ENCODE measurements around the gene RAB33B.
"Not testable (repeated sequence)": the region's sequence is repeated elsewhere in the genome, so short reads cannot be mapped to it uniquely, and the experiment has no call there.

The RAB33B gene

DNA sequence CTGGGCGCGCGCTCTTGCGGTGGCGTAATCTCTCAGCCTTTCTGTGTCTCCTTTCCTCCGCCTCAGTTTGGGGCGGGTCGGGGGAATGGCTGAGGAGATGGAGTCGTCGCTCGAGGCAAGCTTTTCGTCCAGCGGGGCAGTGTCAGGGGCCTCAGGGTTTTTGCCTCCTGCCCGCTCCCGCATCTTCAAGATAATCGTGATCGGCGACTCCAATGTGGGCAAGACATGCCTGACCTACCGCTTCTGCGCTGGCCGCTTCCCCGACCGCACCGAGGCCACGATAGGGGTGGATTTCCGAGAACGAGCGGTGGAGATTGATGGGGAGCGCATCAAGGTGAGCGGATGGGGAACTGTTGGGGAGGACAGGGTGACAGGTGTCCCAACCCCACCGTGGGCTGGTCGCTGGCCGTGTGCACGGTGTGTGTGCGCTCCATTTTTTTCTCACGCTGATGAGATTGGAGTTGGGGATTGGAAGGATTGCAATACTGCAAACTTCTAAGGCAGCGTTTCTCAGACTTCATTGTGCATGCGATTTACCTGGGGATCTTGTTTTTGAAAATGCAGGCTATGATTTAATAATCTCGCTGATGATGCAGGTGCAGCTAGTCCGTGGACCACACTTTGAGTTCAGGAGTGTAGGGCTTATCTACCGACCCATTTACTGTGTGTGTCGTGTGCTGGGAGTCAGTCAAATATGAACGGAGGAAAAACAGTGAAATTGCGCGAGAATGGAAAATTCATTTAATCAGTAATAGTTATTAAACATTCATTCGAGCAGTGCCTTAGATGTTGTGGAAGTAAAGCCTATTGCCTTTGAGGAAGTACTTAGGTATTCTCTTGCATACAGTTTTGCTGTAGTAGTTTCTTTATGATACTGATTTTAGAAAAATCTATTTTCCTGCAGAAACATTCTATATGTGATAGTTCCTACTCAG lies at the start of gene RAB33B:
Gene RAB33B, plus strand, starts transcription at position 11 of the 935 bp plus-strand sequence. Its CDS starts 75 bp downstream, at position 86.
- no peak for DNase-seq

DNA sequence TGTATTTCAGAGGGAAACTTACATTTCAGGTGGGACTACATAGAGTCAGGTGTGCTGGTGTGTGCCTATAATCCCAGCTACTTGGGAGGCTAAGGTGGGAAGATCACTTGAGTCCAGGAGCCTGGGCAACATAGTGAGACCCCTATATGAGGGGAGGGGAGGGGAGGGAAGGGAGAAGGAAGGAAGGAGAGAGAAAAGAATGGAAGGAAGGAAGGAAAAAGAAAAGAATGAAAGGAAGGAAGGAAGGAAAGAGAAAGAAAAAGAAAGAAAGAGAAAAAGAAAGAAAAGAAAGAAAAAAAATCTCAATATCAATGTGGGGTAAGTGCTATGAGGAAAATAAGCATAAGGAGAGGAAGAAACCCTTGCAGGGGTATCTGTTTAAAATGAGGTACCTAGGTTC lies 43.6 kb upstream of the RAB33B start:
- DNase-seq, result no peak

DNA sequence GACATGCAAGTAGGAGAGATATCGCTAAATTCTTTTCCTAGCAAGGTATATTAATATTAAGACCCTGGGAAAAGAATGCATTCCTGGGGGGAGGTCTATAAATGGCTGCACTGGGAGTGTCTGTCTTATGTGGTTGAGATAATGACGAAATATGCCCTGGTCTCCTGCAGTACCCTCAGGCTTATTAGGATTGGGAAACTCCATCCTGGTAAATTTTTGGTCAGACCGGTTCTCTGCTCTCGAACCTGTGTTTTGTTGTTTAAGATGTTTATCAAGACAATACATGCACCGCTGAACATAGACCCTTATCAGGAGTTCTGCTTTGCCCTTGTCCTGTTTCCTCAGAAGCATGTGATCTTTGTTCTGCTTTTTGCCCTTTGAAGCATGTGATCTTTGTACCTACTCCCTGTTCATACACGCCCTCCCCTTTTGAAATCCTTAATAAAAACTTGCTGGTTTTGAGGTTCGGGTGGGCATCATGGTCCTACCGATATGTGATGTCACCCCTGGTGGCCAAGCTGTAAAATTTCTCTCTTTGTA lies 39.2 kb upstream of the RAB33B start:
- not testable (repeated sequence) for DNase-seq

DNA sequence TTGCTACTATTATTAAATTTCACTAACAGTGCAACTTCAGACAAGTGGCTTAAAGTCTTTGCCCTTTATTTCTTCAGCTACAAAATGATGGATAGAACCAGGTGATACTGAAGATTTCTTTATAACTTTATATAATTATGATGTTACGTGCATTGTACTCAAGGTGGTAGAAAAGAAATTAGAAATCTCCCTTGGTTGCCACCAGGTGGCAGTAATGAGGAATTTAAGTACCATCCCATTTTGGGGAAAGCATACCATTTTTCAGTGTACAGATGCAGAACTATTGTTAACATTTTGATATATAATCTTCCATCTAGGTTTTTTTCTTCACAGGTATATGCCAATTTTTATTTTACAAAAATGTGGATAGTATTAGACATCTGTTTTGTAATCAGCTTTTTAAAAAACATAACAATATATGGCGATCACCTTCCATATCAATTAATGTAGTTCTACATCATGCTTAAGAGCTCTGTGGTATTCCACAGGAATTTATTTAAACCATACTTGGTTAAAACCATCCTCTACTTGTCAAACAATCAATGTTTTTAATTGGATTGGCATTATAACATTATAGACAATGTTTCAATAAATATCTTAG lies 37.7 kb upstream of the RAB33B start:
- DNase-seq, result peak; percentile 19 to 52

DNA sequence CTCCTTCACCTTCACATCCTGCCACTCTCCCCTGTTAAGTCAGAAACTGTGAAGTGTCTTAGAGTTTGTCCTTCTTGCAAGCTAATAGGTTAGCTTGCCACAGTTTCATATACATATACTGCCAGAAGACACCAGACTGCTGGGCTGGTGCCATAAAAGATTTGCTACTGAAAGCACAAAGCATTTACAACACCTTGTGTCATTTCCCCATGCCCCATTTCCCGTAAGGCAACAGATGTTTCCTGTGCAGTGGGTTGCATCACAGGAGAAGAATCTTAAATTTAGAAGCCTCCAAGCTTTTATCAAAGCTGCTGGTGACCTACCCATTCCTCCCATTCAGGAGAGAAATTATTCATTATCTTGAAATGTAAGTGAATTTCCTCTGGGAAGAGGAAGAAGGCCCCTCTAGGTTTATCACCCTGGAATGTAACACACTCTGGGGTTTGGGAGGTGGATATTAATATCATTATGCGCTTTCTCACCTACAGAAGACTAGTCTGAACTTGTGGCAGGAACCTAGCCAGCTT lies 34.5 kb upstream of the RAB33B start:
- peak; percentile 4 to 33 for DNase-seq

DNA sequence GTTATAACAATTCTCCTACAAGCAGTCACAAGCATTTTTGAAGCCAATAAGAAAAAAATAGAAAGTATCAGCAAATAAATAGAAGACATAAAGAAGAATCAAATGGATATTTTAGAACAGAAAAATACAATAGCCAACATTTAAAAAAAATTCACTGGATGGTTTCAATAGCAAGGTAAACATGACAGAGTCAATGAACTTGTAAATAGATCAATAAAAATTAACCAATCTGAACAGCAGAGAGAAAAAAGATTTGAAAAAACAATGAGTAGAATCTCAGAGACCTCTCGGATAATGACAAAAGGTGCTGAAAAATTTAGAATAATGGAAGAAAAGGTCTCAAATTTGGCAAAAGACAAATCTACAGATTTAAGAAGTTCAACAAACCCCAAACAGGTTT lies 33.3 kb upstream of the RAB33B start:
- DNase-seq, result no peak

DNA sequence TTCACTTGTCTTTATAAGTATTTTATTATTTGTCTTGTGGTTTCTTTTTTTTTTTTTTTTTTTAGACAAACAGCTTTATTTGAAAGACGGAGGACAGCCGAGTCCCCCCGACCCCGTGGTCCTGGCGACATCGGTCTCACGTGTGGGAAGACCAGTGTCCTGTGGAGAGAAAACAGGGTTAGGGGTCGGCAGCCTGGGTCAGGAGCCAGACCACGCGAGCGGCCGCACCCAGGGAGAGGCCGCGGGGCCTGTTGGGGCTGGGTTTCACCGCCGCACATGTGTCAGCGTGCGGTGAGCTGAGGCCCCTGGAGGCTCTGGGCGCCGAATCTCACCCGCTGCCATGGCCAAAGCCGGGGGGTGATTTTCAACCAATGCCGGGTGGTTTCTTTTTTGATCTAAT lies 17.8 kb upstream of the RAB33B start:
- no peak for DNase-seq

DNA sequence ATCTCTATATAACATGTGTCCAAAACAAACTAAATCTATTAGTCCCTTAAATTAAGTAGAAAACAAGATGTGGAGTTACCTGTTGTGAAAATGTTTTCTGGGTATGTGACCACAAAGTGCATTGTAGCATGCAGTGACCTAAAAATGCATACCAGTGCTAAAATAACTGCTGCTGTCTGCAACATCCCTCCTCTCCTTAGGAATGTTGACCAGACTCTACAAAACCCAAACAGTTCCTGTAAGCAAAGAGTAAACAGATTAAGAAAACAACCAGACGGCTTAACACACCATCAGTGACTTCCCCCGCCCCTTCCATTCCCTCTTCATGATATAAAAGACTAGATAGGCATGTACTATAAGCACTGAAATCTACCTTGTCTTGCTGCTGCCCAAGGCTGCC lies 15.8 kb upstream of the RAB33B start:
- no peak for DNase-seq

DNA sequence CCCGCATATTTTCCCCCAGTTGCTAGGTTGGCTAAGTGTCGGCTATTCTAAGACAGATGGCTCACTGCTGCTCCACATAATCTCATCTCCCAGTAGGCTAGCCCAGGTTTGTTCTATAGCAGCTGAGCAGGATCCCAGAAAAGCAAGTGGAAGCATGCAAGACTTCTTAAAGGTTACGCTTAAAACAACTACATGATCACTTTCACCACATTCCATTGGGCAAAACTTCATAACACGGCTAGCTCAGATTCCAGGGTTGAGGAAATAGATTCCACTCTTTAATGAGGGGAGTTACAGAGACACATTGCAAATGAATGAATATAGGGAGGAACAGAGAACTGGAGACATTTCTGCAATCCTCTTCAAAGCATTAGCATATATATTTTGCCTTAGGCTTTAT lies 12.9 kb upstream of the RAB33B start:
- no peak for DNase-seq

DNA sequence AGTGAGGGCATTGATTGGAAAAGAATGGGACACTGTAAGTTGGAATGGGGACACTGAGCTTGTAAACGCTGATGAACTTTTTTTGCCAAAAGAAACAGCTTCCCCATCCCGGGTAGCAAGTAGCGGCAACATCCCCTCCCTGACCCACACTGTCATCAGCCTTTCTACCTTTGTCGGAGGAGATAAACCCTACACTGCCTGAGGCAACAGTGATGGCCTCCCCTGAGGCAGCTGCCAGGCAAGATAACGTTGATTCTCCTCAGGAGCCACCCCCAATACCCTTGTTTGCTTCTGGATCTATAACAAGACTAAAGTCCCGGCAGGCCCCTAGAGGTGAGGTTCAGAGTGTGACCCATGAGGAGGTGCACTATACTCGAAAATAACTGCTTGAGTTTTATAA lies 10.3 kb upstream of the RAB33B start:
- DNase-seq, result no peak

DNA sequence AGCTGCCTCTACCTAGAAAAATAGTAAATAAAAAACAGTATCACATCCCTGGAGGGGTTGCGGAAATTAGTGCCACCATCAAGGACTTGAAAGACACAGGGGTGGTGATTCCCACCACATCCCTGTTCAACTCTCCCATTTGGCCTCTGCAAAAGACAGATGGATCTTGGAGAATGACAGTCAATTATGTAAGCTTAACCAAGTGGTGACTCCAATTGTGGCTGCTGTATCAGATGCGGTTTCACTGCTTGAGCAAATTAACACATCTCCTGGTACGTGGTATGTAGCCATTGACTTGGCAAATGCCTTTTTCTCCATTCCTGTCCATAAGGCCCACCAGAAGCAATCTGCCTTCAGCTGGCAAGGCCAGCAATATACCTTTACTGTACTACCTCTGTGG lies 9.0 kb upstream of the RAB33B start:
- not testable (repeated sequence) for DNase-seq

DNA sequence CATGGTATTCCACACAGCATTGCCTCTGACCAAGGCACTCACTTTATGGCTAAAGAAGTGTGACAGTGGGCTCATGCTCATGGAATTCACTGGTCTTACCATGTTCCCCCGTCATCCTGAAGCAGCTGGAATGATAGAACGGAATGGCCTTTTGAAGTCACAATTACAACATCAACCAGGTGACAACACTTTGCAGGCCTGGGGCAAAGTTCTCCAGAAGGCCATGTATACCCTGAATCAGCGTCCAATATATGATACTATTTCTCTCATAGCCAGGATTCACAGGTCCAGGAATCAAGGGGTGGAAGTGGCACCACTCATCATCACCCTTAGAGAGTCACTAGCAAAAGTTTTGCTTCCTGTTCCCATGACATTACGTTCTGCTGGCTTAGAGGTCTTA lies 6.8 kb upstream of the RAB33B start:
- not testable (repeated sequence) for DNase-seq

DNA sequence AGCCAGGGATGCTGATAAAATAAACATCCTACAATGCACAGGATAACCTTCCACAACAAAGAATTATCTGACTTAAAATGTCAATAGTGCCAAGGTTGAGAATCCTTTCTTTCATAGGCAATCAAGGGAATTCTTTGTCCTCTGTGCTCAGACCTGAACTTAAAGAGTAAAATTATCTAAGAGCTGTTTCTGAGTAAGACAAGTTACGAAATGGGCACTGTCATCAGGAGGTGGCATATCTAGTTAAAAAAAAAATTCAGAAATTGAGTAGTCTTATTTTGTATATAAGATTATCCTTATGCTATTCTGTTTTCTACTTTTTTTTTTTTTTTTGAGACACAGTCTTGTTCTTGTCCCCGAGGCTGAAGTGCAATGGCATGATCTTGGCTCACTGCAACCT lies 3.3 kb upstream of the RAB33B start:
- DNase-seq, result no peak

DNA sequence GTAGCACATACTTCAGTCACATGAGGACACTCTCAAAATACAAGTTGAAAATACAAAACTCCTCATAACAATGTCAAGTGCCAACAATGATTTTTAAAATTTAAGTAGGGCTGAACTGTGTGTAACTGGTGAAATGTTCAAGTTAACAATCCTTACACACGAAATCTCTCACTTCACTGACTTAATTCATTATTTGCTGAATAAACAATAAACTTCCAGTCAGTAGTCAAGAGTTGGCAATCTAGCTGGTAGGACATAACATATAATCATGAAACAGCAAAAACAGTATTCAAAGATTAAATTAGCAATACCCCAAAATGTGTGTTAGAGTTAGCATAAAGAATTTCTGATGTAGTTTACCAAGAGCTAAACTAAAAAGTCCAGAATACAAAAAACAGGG lies 1.9 kb upstream of the RAB33B start:
- no peak for DNase-seq

DNA sequence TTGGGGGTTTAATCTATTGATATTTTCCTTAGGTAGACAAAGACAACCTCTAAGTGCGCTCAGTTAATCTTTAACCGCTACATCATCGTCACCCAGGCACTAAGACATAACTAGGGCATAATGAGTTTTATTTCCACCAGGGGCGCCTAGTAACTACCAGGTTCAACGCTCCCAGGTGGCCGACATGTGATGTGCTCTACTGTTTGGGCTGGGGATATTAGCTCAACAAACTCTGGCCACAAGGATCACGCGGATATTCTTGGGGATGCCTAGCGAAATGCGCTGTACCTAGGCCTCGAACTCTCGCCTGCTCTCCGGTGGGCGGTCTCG lies 915 bp upstream of the RAB33B start:
- peak; percentile 80 to 85 for DNase-seq

DNA sequence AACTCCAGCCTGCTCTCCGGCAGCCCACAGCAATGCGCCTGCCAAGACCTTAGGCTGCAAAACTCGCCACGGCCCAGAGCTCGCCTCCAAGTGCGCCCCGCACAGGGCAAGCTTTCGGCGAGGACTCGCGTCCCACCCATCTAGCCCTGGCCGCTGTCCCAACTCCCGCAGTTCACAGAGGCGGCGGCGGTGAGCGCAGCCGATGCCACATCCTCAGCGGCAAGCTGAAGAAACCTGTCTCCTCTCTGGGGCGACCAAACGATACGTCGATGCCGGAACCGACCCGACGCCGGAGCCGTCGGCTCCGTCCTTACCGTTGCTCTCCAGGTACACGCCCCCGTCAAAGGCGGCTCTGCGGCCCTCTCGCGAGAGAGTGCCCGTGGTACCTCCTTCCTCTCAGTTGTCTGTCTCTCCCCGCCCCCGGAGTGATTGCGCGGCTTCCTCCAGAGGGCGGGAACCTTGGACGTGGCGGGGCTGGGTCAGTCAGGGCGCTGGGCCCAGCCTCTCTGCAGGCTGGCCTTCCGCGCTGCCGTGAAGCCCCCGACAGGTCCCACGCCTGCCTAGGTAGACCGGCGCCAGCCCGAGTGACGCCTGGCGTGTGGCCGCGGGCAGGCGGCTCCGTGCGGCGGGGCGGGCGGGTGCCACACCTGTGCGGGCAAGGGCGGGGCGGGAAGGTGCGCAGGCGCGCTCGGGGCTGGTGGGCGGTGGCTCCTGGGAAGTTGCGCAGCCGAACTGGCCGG lies 380 bp upstream of the RAB33B start:
- peak; percentile 96 to 97 for DNase-seq

DNA sequence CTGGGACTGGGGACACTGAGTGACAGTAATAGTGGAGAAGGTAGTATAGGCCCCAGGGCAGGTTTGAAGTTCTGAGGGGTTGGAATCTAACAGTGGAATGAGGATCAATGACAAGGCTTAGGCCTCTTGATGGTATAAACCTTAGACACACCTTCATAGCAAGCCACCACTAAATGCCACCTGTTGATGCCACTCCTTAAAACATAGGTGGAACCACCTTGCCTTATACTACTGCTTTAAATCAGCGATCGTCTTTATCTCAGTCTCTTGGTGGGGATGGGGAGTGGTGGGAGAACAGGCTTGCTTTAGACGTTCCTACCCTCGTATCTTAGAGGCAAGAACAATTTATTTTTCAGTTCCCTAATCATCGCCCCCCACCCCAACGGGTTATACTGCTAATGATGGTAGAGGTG lies 1.2 kb downstream of the RAB33B start:
- DNase-seq, result no peak

DNA sequence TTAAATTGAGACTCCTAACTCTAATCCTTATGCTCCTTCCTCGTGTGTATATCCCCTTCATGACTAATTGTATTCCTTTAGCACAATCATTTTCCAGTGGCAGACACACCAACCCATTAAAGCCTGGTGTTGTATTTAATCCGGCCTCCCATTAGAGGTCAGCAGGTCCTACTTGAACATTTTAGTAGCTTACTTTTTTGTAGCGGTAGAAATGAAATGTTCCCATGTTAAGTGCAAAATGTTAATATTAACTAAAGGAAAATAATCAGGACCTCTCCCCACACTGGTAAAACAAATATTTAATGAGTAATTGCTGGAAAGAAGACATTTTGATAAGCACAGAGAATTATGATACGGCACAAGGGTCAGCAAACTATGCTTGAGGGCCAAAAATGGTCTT lies 3.4 kb downstream of the RAB33B start:
- DNase-seq, result no peak

DNA sequence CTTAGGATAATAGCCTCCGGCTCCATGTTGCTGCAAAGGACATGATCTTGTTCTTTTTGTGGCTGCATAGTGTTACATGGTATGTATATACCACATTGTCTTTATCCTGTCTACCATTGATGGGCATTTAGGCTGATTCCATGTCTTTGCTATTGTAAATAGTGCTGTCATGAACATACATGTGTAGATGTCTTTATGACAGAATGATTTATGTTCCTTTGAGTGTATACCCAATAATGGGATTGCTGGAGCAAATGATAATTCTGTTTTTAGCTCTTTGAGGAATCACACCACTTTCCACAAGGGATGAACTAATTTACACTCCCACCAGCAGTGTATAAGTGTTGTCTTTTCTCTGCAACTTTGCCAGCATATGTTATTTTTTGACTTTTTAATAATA lies 4.6 kb downstream of the RAB33B start:
- DNase-seq, result no peak

DNA sequence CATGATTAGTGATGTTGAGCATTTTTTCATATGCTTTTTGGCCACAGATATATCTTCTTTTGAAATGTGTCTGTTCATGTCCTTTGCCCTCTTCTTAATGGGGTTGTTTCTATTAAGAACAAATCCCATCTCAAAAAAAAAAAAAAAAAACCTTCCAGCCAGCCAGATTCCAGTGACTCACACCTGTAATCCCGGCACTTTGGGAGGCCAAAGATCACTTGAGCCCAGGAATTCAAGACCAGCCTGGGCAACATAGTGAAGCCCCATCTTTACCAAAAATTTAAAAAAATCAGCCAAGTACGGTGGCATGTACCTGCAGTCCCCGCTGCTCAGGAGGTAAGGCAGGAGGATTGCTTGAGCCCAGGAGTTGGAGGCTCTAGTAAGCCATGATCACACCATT lies 5.1 kb downstream of the RAB33B start:
- no peak for DNase-seq

DNA sequence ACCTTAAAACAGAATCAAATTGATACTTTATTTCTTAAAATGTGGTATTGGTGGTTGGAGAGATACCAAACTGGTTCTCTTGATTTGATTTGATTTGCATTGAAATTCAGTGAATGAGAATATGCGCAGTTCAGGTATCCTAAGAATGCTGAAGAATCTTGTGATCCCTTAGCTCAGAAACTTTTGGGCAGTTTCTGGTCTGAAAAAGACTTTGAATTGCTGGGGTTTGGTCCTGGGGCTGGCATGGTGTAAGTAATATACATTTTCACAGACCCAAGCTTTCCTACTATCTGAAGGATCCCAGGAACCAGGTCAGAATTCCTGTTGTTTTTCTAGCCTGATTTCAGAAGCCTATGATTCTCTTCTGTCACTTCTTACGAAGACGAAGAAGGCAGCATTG lies 6.6 kb downstream of the RAB33B start:
- no peak for DNase-seq

DNA sequence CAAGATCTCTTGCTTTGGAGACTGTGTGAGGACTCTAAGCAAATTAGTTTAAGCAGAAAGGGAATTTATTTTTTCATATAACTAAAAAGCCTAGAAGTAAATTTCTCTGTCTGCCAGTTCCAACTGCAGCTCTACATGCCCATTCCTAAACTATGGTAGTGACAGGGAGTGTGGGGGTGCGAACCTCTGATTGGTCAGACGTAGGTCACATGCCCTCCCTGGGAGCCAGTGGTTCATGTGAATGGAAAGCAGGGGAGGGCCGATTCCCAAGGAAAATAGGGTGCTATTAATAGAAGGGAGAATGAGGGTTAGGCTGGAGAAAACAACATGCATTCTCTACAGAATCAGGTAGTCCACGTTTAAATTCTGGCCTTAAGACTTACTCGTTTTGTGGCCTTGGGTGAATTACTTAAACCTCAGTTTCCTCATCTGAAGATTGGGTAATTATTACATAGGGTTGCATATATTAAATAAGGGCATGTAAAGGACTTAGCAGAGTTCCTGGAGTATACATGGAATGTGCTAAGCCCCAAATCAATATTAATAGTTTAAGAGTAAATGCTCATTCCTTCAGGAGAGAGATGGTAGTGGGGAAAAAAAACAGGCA lies 7.2 kb downstream of the RAB33B start:
- DNase-seq, result no peak

DNA sequence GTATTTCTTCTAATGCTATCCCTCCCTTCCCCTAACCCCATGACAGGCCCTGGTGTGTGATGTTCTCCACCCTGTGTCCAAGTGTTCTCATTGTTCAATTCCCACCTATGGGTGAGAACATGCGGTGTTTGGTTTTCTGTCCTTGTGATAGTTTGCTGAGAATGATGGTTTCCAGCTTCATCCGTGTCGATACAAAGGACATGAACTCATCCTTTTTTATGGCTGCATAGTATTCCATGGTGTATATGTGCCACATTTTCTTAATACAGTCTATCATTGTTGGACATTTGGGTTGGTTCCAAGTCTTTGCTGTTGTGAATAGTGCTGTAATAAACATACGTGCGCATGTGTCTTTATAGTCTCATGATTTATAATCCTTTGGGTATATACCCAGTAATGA lies 10.6 kb downstream of the RAB33B start:
- not testable (repeated sequence) for DNase-seq

Data from CD4-positive, alpha-beta T cell treated with Interleukin-1 beta for 1 hour (primary cell).